ENCODE measurements around the gene FANK1. TPM values are rescaled to one million over a fixed set of nuclear protein-coding genes. Genes with fewer than 3 reads are reported as not detected.

FANK1 gene
- polyA plus RNA-seq, 1 donor from 2014 or later: 3.1 TPM

DNA sequence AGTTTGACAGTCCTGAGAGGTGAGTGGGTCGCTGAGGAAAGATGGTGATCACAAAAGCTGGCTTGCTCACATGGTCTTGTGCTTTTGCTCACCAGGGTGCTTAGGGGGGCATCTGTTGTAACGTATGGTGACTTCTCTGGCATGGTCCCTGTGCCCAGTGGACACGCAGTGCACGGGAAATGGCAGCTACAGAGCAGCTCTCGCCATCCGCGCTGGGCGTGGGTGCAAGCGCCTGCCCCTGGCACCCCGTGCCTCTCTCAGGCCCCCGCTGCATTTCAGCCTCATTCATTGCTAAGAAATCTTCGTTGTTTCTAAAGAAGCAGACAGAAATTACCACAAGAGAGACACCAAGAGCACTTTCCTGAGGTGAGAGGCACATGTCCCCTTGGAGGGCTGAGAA is 101.2 kb downstream of the FANK1 start:
- no peaks in the 10 kb centered on the region for H3K36me3 ChIP-seq (ENCODE audit: insufficient read depth, low read length)
- H4K20me1 ChIP-seq (ENCODE audit: insufficient read depth): no peaks in the 10 kb centered on the region
- no peak overlapping the region for H3K4me3 ChIP-seq (ENCODE audit: low read length)
- no peaks in the 10 kb centered on the region for H3K27me3 ChIP-seq (ENCODE audit: insufficient read depth, low read depth, low read length)
- H3K9me3 ChIP-seq (ENCODE audit: low read length): no peaks in the 10 kb centered on the region
- H3K9me2 ChIP-seq (ENCODE audit: insufficient read depth, low read length): no peaks in the 10 kb centered on the region
- H3K79me2 ChIP-seq (replicated peaks; ENCODE audit: insufficient read depth, low read length): no peaks in the 10 kb centered on the region
- H3F3A ChIP-seq (ENCODE audit: insufficient read depth, low read length, poor library complexity, severe bottlenecking): no peaks in the 10 kb centered on the region
- no peak overlapping the region for H2AFZ ChIP-seq (ENCODE audit: low read depth, low read length)
- TF ChIP-seq TAF1 (IDR thresholded peaks at IDR 0.05; ENCODE audit: low read depth): no peak
- TF ChIP-seq, protein P1, sequence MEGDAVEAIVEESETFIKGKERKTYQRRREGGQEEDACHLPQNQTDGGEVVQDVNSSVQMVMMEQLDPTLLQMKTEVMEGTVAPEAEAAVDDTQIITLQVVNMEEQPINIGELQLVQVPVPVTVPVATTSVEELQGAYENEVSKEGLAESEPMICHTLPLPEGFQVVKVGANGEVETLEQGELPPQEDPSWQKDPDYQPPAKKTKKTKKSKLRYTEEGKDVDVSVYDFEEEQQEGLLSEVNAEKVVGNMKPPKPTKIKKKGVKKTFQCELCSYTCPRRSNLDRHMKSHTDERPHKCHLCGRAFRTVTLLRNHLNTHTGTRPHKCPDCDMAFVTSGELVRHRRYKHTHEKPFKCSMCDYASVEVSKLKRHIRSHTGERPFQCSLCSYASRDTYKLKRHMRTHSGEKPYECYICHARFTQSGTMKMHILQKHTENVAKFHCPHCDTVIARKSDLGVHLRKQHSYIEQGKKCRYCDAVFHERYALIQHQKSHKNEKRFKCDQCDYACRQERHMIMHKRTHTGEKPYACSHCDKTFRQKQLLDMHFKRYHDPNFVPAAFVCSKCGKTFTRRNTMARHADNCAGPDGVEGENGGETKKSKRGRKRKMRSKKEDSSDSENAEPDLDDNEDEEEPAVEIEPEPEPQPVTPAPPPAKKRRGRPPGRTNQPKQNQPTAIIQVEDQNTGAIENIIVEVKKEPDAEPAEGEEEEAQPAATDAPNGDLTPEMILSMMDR (IDR thresholded peaks at IDR 0.05; ENCODE audit: poor library complexity, severe bottlenecking): no peak
- H3K27ac ChIP-seq (ENCODE audit: low read length): no peak overlapping the region
- no peak overlapping the region for H3K9ac ChIP-seq (ENCODE audit: low read length)
- H3K4me2 ChIP-seq (ENCODE audit: low read length): no peak overlapping the region

DNA sequence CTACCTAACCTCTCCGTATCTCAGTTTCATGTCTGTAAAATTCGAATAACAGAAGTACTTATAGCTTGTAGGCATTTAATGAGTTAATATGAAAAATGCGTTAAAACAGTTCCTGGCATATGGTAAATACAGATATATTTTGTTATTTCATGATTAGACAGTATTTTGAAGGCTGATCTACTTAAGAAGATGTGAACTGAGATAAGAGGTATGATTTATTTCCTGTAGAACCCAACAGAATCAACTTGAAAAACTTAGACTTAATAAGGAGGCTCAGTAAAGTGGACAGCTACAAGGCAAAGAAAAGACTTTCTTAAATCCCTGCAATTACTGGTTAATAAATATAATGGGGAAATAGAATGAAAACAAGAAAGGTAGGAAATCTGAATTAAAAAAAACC is 103.3 kb downstream of the FANK1 start:
- no peak overlapping the region for H3K4me2 ChIP-seq (ENCODE audit: low read length)
- no peak for TF ChIP-seq POLR2AphosphoS5 (IDR thresholded peaks at IDR 0.05)
- TF ChIP-seq, protein P1 (IDR thresholded peaks at IDR 0.05; ENCODE audit: poor library complexity, severe bottlenecking): no peak
- no peak for TF ChIP-seq EP300 (conservative IDR thresholded peaks at IDR 0.05; ENCODE audit: poor library complexity, severe bottlenecking)
- TF ChIP-seq MXI1 (conservative IDR thresholded peaks at IDR 0.05; ENCODE audit: poor library complexity, severe bottlenecking): no peak
- TF ChIP-seq SMC3 (conservative IDR thresholded peaks at IDR 0.05; ENCODE audit: poor library complexity): no peak
- TF ChIP-seq RAD21 (conservative IDR thresholded peaks at IDR 0.05): no peak
- TF ChIP-seq, protein P2, sequence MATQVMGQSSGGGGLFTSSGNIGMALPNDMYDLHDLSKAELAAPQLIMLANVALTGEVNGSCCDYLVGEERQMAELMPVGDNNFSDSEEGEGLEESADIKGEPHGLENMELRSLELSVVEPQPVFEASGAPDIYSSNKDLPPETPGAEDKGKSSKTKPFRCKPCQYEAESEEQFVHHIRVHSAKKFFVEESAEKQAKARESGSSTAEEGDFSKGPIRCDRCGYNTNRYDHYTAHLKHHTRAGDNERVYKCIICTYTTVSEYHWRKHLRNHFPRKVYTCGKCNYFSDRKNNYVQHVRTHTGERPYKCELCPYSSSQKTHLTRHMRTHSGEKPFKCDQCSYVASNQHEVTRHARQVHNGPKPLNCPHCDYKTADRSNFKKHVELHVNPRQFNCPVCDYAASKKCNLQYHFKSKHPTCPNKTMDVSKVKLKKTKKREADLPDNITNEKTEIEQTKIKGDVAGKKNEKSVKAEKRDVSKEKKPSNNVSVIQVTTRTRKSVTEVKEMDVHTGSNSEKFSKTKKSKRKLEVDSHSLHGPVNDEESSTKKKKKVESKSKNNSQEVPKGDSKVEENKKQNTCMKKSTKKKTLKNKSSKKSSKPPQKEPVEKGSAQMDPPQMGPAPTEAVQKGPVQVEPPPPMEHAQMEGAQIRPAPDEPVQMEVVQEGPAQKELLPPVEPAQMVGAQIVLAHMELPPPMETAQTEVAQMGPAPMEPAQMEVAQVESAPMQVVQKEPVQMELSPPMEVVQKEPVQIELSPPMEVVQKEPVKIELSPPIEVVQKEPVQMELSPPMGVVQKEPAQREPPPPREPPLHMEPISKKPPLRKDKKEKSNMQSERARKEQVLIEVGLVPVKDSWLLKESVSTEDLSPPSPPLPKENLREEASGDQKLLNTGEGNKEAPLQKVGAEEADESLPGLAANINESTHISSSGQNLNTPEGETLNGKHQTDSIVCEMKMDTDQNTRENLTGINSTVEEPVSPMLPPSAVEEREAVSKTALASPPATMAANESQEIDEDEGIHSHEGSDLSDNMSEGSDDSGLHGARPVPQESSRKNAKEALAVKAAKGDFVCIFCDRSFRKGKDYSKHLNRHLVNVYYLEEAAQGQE (IDR thresholded peaks at IDR 0.05; ENCODE audit: borderline replicate concordance): no peak
- TF ChIP-seq EZH2 (IDR thresholded peaks at IDR 0.05; ENCODE audit: borderline replicate concordance, insufficient read depth, low read length, poor library complexity, severe bottlenecking): no peak
- no peak for TF ChIP-seq TAF1 (IDR thresholded peaks at IDR 0.05; ENCODE audit: low read depth)

More for the DNA sequence above, 103.3 kb downstream of the FANK1 start:
- H3K9ac ChIP-seq (ENCODE audit: low read length): no peak overlapping the region
- no peaks in the 10 kb centered on the region for H3K79me2 ChIP-seq (replicated peaks; ENCODE audit: insufficient read depth, low read length)
- no peaks in the 10 kb centered on the region for H4K20me1 ChIP-seq (ENCODE audit: insufficient read depth)
- no peaks in the 10 kb centered on the region for H3K9me2 ChIP-seq (ENCODE audit: insufficient read depth, low read length)
- no peak overlapping the region for H3K27ac ChIP-seq (ENCODE audit: low read length)
- H3K27me3 ChIP-seq (ENCODE audit: insufficient read depth, low read depth, low read length): no peaks in the 10 kb centered on the region
- no peaks in the 10 kb centered on the region for H3F3A ChIP-seq (ENCODE audit: insufficient read depth, low read length, poor library complexity, severe bottlenecking)
- H3K9me3 ChIP-seq (ENCODE audit: low read length): no peaks in the 10 kb centered on the region
- no peaks in the 10 kb centered on the region for H3K36me3 ChIP-seq (ENCODE audit: insufficient read depth, low read length)
- no peak overlapping the region for H3K4me3 ChIP-seq (ENCODE audit: low read length)
- H2AFZ ChIP-seq (ENCODE audit: low read depth, low read length): no peak overlapping the region

Measured in neural cell (in vitro differentiated cells).